HCT116 (cell line): Measurements from ENCODE around the gene TRIM38. TPM values are rescaled to one million over a fixed set of nuclear protein-coding genes. Genes with fewer than 3 reads are reported as not detected.
"Not testable (repeated sequence)": the region's sequence is repeated elsewhere in the genome, so short reads cannot be mapped to it uniquely, and the experiment has no call there.

Source experiments
- ATAC-seq: fragments of 200-7000 bp; cut with Tn5 transposase; 2 replicates; pipeline ENCODE4 v1.9.1; 2020; ENCODE audit warnings: mild to moderate bottlenecking, moderate library complexity
- BruUV-seq: library from RNA; stranded (reverse); fragments of 400-500 nt; replicated peaks from 2 replicates; lab custom pipeline; 2021; lab: Mats Ljungman, UMichigan
- CTCF ChIA-PET: fragments of 300-600 bp; sonication (Branson Sonifier 250); formaldehyde crosslinking; loops from one replicate; lab custom pipeline; 2021; ENCODE audit warnings: antibody characterized with exemption; lab: Charles Lee
- POLR2A ChIA-PET: fragments of 300-600, 350-600 bp; sonication (Branson Sonifier 250); formaldehyde crosslinking; loops from one replicate; lab custom pipeline; 2021; ENCODE audit warnings: antibody characterized with exemption; lab: Charles Lee
- RAD21 ChIA-PET, 2 experiments: fragments of 300-600 bp; sonication (Branson Sonifier 250); formaldehyde crosslinking; loops; one replicate each; lab custom pipeline; 2023; ENCODE audit warnings: low total read pairs in 2 of 2; ENCODE audit not compliant: uncharacterized antibody in 2 of 2, unreplicated experiment in 2 of 2, low non-redundant PET in 1 of 2; lab: Charles Lee
- DNase-seq: peaks from one replicate; pipeline ENCODE4 v3.0.0-alpha.2; 2010; ENCODE audit warnings: low read depth, low spot score
- H2AFZ ChIP-seq: fragments of 200-600 bp; shearing (Covaris generic), sonication (generic); 2 replicates; pipeline ENCODE4 v1.6.1; 2017; ENCODE audit warnings: low read depth, mixed run types, mixed read lengths, antibody characterized with exemption, low read length; ENCODE audit not compliant: poor library complexity, severe bottlenecking
- H3K27ac ChIP-seq: 2 replicates; pipeline ENCODE4 v1.5.1; 2012; ENCODE audit warnings: low read depth, low read length
- H3K27me3 ChIP-seq: fragments of 200-600 bp; sonication (generic); 2 replicates; pipeline ENCODE4 v1.6.1; 2016; ENCODE audit warnings: mixed run types, low read length, mixed read lengths; ENCODE audit not compliant: insufficient read depth
- H3K36me3 ChIP-seq, 2 experiments: fragments of 200-500 bp in 1 of 2; fragments of 200-600 bp in 1 of 2; sonication (Bioruptor generic) in 1 of 2; sonication (generic) in 1 of 2; 2 replicates each; pipeline versions ENCODE4 v1.5.1 to v1.6.1; 2014 to 2016; ENCODE audit warnings: low read length in 2 of 2, inconsistent platforms in 1 of 2, mixed read lengths in 1 of 2, mixed run types in 1 of 2; ENCODE audit not compliant: insufficient read depth in 2 of 2, control insufficient read depth in 1 of 2
- H3K4me1 ChIP-seq, 2 experiments: fragments of 200-600 bp in 1 of 2; sonication (generic) in 1 of 2; 2 replicates each; pipeline versions ENCODE4 v1.5.1 to v1.6.1; 2012 to 2017; ENCODE audit warnings: low read length in 2 of 2, inconsistent platforms in 1 of 2, mild to moderate bottlenecking in 1 of 2, mixed read lengths in 1 of 2, mixed run types in 1 of 2, moderate library complexity in 1 of 2; ENCODE audit not compliant: insufficient read depth in 2 of 2, control insufficient read depth in 1 of 2
- H3K4me2 ChIP-seq: fragments of 200-600 bp; sonication (generic); 2 replicates; pipeline ENCODE4 v1.6.1; 2017; ENCODE audit warnings: mixed run types, low read length, mixed read lengths
- H3K4me3 ChIP-seq, 2 experiments: fragments of 200-600 bp in 1 of 2; sonication (generic) in 1 of 2; replicated peaks in 1 of 2; 2 replicates each; pipeline ENCODE4 v1.5.1; 2011 to 2016; ENCODE audit warnings: low read length in 2 of 2, control low read depth in 1 of 2, low read depth in 1 of 2, mild to moderate bottlenecking in 1 of 2, mixed read lengths in 1 of 2, mixed run types in 1 of 2
- H3K79me2 ChIP-seq: fragments of 200-600 bp; sonication (generic); 2 replicates; pipeline ENCODE4 v1.6.1; 2017; ENCODE audit warnings: mild to moderate bottlenecking, mixed run types, low read length, moderate library complexity, mixed read lengths; ENCODE audit not compliant: insufficient read depth
- H3K9ac ChIP-seq: fragments of 200-600 bp; sonication (generic); 2 replicates; pipeline ENCODE4 v1.6.1; 2016; ENCODE audit warnings: low read length, mixed read lengths
- H3K9me2 ChIP-seq: fragments of 200-600 bp; sonication (generic), shearing (Covaris generic); 2 replicates; pipeline ENCODE4 v1.6.1; 2017; ENCODE audit warnings: mixed run types, mild to moderate bottlenecking, moderate library complexity; ENCODE audit not compliant: insufficient read depth
- H3K9me3 ChIP-seq, 2 experiments: fragments of 200-500 bp in 1 of 2; fragments of 200-600 bp in 1 of 2; sonication (Bioruptor generic) in 1 of 2; sonication (generic) in 1 of 2; 2 replicates each; pipeline ENCODE4 v1.6.1; 2014 to 2017; ENCODE audit warnings: low read length in 2 of 2, mixed read lengths in 2 of 2, inconsistent platforms in 1 of 2, low read depth in 1 of 2, mild to moderate bottlenecking in 1 of 2, mixed run types in 1 of 2, moderate library complexity in 1 of 2; ENCODE audit not compliant: control insufficient read depth in 1 of 2, insufficient read depth in 1 of 2
- H4K20me1 ChIP-seq: fragments of 200-600 bp; sonication (generic), shearing (Covaris generic); 2 replicates; pipeline ENCODE4 v1.6.1; 2017; ENCODE audit warnings: mixed run types, mild to moderate bottlenecking, moderate library complexity; ENCODE audit not compliant: insufficient read depth
- EGR1 ChIP-seq: IDR thresholded peaks from 2 replicates; pipeline ENCODE4 v1.6.1; 2012; ENCODE audit warnings: low read depth
- ELF1 ChIP-seq: IDR thresholded peaks from 2 replicates; pipeline ENCODE4 v1.6.1; 2012; ENCODE audit warnings: low read depth, borderline replicate concordance
- EZH2 ChIP-seq: fragments of 200-600 bp; sonication (generic); IDR thresholded peaks from 2 replicates; pipeline ENCODE4 v1.6.1; 2017; ENCODE audit warnings: antibody characterized with exemption, mixed run types
- JUND ChIP-seq: IDR thresholded peaks from 2 replicates; pipeline ENCODE4 v1.6.1; 2012
- POLR2AphosphoS5 ChIP-seq: IDR thresholded peaks from 2 replicates; pipeline ENCODE4 v1.6.1; 2011; ENCODE audit warnings: mild to moderate bottlenecking, low read depth, low read length, moderate library complexity
- TCF7L2 ChIP-seq: IDR thresholded peaks from 2 replicates; pipeline ENCODE4 v1.7.0; 2011; ENCODE audit warnings: borderline replicate concordance, inconsistent platforms; ENCODE audit not compliant: insufficient read depth, insufficient read length; ENCODE audit errors: extremely low read depth
- intact Hi-C: fragments of 100-400 bp; cut with micrococcal nuclease; formaldehyde crosslinking; loops from 2 replicates; pipeline ENCODE4 v1.10.0; 2022
- total RNA-seq: library from RNA; stranded (reverse); gene quantifications from one replicate; pipeline ENCODE4 v1.2.1, GENCODE V29; 2021; ENCODE audit not compliant: unreplicated experiment
- TF ChIP-seq, protein P1 (sequence below): IDR thresholded peaks from 2 replicates; pipeline ENCODE4 v1.6.1; 2012

TRIM38 gene
- total RNA-seq, 1 experiment from 2014 or later = 9.6 TPM

DNA sequence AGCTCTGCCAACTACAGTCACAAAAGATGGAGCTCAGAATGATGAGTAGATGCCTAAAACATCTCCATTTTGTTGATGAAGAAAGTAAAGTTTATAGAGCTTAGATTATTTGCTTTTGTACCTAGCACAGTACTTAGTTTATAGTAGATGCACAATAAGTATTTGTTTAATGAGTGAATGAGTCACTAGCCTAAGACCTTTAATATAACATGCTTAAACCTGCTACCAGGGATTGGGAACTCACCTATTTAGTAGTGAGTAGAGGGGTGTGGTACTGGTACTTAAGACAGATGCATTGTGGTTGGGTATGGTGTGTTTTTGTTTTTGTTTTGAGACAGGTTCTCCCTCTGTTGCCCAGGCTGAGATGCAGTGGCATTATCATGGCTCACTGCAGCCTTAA is 35.8 kb downstream of the TRIM38 start:
- Histone ChIP-seq H2AFZ (no peak overlapping the region), H3K4me1 (peaks cover 6 to 7% of the 10 kb centered on the region in 2 experiments; a peak in 2 of 4 replicates), H3K27me3 (no peaks in the 10 kb centered on the region), H4K20me1 (no peaks in the 10 kb centered on the region), H3K9ac (no peak overlapping the region), H3K4me2 (no peak overlapping the region), H3K9me3 (no peaks in the 10 kb centered on the region), H3K4me3 (no peak overlapping the region), H3K79me2 (peaks cover 12% of the 10 kb centered on the region), H3K36me3 (0 out of 4 replicates have a peak, but pooled peaks cover 3 to 6% of the 10 kb centered on the region in 2 experiments), H3K27ac (no peak overlapping the region), H3K9me2 (no peaks in the 10 kb centered on the region)
- TF ChIP-seq, protein P1, sequence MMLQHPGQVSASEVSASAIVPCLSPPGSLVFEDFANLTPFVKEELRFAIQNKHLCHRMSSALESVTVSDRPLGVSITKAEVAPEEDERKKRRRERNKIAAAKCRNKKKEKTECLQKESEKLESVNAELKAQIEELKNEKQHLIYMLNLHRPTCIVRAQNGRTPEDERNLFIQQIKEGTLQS = no peak
- TF ChIP-seq EGR1 (no peak), EZH2 (no peak), TCF7L2 (no peak), ELF1 (no peak), JUND (no peak), POLR2AphosphoS5 (no peak)
- POLR2A ChIA-PET = interaction anchor here (1.4 kb wide), 1 partner anchor 22 kb away, joined by 7 read pairs; a partner anchor contains a TSS
- DNase-seq = no peak
- CTCF ChIA-PET = no interaction called here
- intact Hi-C loops = loop anchor here (10.0 kb wide), 1 partner anchor 284 kb away; no protein-coding TSS in a partner anchor
- RAD21 ChIA-PET = no interaction called here
- no TSS peak for BruUV-seq
- no peak for ATAC-seq

DNA sequence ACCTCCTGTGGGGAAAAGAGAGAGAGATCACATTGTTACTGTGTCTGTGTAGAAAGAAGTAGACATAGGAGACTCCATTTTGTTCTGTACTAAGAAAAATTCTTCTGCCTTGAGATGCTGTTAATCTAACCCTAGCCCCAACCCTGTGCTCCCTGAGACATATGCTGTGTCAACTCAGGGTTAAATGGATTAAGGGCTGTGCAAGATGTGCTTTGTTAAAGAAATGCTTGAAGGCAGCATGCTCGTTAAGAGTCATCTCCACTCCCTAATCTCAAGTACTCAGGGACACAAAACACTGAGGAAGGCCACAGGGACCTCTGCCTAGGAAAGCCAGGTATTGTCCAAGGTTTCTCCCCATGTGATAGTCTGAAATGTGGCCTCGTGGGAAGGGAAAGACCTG is 36.6 kb downstream of the TRIM38 start:
- CTCF ChIA-PET, H3K9me2 ChIP-seq, H3K36me3 ChIP-seq, ATAC-seq, H3K27me3 ChIP-seq, H3K79me2 ChIP-seq, H3K9ac ChIP-seq, DNase-seq, H3K9me3 ChIP-seq, BruUV-seq, H3K4me1 ChIP-seq, H3K27ac ChIP-seq, RAD21 ChIA-PET, H3K4me3 ChIP-seq, H2AFZ ChIP-seq, H3K4me2 ChIP-seq, H4K20me1 ChIP-seq: not testable (repeated sequence)
- POLR2A ChIA-PET = interaction anchor here (1.4 kb wide), 1 partner anchor 22 kb away, joined by 7 read pairs; a partner anchor contains a TSS
- intact Hi-C loops = loop anchor here (10.0 kb wide), 1 partner anchor 284 kb away; no protein-coding TSS in a partner anchor
